NCI-H2196 treated with DMSO at 0.1 percent for 48 hours (cell line): Measurements from ENCODE around the gene ADARB1.
A peak's percentile ranks its signal among the peaks of the same experiment; 100 is the strongest.
"Not testable (repeated sequence)": the region's sequence is repeated elsewhere in the genome, so short reads cannot be mapped to it uniquely, and the experiment has no call there.

Source experiments
- DNase-seq: peaks from one replicate; lab custom pipeline; 2025; ENCODE audit not compliant: unreplicated experiment; lab: John Stamatoyannopoulos, UW

Gene ADARB1

GRCh38 chr21:45132841-45133573 is 58.6 kb downstream of the ADARB1 start:
- DNase-seq: no peak

GRCh38 chr21:45133574-45134278 is 59.3 kb downstream of the ADARB1 start:
- not testable (repeated sequence) for DNase-seq

GRCh38 chr21:45134279-45135076 is 60.1 kb downstream of the ADARB1 start:
- DNase-seq: no peak

- no peak for DNase-seq
These were observed 60.7 kb downstream of the ADARB1 start for GRCh38 chr21:45135122-45135521.

GRCh38 chr21:45135868-45136267 is 61.5 kb downstream of the ADARB1 start:
- no peak for DNase-seq

- no peak for DNase-seq
These were observed 62.1 kb downstream of the ADARB1 start for GRCh38 chr21:45136500-45136899.

- DNase-seq: peak; percentile 36
These were observed 62.7 kb downstream of the ADARB1 start for GRCh38 chr21:45136927-45137611.

GRCh38 chr21:45137612-45137937 is 63.2 kb downstream of the ADARB1 start:
- DNase-seq: no peak

- DNase-seq: no peak
These were observed 64.0 kb downstream of the ADARB1 start for GRCh38 chr21:45138199-45139002.

GRCh38 chr21:45139003-45139360 is 64.6 kb downstream of the ADARB1 start:
- DNase-seq: not testable (repeated sequence)

GRCh38 chr21:45139473-45139872 is 65.1 kb downstream of the ADARB1 start:
- DNase-seq: no peak

GRCh38 chr21:45140346-45140940 is 66.1 kb downstream of the ADARB1 start:
- peak; percentile 86 for DNase-seq

GRCh38 chr21:45140944-45141343 is 66.6 kb downstream of the ADARB1 start:
- not testable (repeated sequence) for DNase-seq

GRCh38 chr21:45141507-45141906 is 67.1 kb downstream of the ADARB1 start:
- DNase-seq: no peak

GRCh38 chr21:45142469-45143308 is 68.3 kb downstream of the ADARB1 start:
- no peak for DNase-seq

- DNase-seq: no peak
These were observed 69.5 kb downstream of the ADARB1 start for GRCh38 chr21:45143855-45144254.

- no peak for DNase-seq
These were observed 70.8 kb downstream of the ADARB1 start for GRCh38 chr21:45145146-45145545.

- not testable (repeated sequence) for DNase-seq
These were observed 71.5 kb downstream of the ADARB1 start for GRCh38 chr21:45145846-45146245.

- DNase-seq: no peak
These were observed 71.9 kb downstream of the ADARB1 start for GRCh38 chr21:45146306-45146705.
